Daoy (cell line): ENCODE measurements around the gene HECW1. TPM values are rescaled to one million over a fixed set of nuclear protein-coding genes. Genes with fewer than 3 reads are reported as not detected.
"Not testable (repeated sequence)": the region's sequence is repeated elsewhere in the genome, so short reads cannot be mapped to it uniquely, and the experiment has no call there.

Source experiments
- DNase-seq: peaks from one replicate; pipeline ENCODE4 v3.0.0-alpha.2; 2015; ENCODE audit warnings: low read depth
- total RNA-seq: library from RNA; depleted of rRNA; stranded (reverse); fragments of >200 nt; shearing (Covaris generic); gene quantifications from 2 replicates; pipeline ENCODE4 v1.2.3, GENCODE V29; 2014

Gene HECW1
- total RNA-seq, 1 experiment from 2014 or later = 16.3 TPM

GRCh38 chr7:43573832-43574231, 461.4 kb downstream of the HECW1 start:
- DNase-seq = not testable (repeated sequence)

GRCh38 chr7:43575506-43575905, 463.1 kb downstream of the HECW1 start:
- no peak for DNase-seq

- DNase-seq = no peak
Measured at GRCh38 chr7:43576241-43576640, 463.8 kb downstream of the HECW1 start.

GRCh38 chr7:43577485-43577951, 465.1 kb downstream of the HECW1 start:
- DNase-seq = no peak

DNA sequence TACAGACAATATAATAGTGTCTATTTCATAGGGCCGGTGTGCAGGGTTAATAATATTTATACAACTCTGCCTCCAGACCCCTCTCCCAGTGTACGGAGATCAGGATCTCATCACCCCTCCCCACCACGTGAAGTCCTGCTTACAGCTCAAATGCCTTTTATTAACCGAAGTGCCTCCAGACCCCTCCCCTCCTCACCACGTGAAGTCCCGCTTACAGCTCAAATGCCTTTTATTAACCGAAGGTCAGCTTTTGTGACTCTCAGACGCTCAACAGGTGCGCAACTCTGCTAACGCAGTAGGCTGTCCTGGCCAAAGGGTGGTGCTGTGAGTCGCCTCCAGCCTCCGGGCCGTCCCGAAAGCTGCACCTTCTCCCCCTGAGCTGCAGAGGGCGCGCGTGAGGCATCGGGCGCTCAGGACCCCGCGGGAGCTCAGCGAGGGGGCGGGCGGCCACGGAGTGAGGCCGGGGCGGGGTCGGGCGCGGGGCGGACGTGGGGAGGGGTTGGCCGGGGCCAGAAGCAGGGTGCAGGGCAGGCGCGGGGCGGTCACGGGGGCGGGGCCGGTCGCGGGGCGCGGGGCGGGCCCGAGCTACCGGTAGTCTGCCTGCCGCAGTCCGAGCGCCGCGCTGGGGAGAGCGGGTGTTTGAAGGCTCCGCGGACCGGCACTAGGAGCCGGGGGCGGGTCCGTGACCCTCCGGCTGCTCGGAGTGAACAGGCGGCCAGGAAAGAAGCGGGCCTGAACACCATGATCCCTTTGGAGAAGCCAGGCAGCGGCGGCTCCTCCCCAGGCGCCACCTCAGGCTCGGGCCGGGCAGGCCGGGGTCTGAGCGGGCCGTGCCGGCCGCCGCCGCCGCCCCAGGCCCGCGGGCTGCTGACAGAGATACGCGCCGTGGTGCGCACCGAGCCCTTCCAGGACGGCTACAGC, 470.3 kb downstream of the HECW1 start, which contains the start of gene STK17A:
STK17A (plus strand) TSS at position 606 of the 921 bp plus-strand sequence; CDS start at position 742, 136 bp downstream.
- DNase-seq = peak; percentile 100

DNA sequence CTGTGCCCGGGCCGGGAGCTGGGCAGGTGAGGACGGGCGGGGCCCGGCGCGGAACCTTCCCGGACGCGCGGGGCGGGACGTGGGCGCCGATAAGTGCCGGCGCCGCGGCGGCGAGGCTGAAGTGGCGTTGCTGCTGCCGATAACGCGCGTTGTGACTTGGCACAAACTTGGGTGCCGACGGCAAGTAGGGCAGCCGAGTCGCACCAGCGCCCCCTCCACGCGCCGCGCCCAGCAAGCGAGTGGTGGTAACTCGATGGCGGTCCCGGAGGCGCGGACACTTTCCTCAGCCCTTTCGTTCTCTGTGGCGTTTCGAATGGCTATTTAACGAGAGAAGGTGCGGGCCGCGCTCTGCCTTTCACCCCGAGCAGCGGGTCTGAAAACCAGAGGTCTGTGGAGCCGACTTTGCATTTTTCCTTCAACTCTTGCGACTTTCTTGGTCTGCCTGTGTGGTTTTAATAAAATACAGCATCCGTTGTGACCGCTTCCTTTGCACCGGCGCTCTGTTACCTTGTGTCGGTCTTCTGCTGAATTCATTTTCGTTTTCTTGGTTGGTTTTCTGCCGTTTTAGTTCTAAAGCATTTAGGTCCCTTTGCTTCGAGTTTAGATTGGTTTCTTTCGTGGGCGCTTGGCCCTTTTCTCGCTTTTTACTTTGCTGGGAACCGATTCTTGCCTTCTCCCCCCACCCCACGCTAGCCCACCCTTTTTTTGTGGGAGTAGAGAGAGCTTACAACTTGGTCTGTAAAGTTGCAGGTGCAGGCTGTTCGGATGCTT, 471.2 kb downstream of the HECW1 start:
- peak; percentile 90 for DNase-seq

GRCh38 chr7:43584195-43584586, 471.7 kb downstream of the HECW1 start:
- DNase-seq = peak; percentile 74

GRCh38 chr7:43584733-43585132, 472.3 kb downstream of the HECW1 start:
- DNase-seq = not testable (repeated sequence)

- DNase-seq = peak; percentile 61
Measured at GRCh38 chr7:43585562-43585961, 473.1 kb downstream of the HECW1 start.

- peak; percentile 29 for DNase-seq
Measured at GRCh38 chr7:43586251-43586900, 473.9 kb downstream of the HECW1 start.

DNA sequence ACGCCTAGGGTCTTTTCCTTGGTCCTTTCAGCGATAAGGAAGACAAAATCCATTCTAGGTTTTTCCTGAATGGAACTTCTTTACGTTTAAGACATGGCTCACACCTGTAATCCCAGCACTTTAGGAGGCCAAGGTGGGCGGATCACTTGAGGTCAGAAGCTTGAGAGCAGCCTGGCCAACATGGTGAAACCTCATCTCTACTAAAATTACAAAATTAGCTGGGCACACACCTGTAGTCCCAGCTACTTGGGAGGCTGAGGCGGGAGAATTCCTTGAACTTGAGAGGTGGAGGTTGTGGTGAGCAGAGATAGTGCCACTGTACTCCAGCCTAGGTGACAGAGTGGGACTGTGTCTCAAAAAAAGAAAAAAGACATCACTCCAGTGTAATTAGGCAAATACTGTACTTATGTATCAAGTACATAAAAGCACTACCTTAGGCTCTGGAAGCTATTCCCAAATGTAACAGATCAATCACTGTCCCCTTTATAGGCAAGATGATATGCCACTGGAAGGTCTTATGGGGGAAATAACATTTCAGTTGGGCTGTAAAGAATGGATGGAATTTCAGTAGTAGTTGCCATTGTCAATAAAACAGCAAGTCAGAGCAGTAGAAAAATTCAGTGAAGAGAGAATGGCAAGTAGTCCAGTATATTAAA, 476.2 kb downstream of the HECW1 start:
- no peak for DNase-seq

GRCh38 chr7:43589133-43589478, 476.7 kb downstream of the HECW1 start:
- DNase-seq = no peak

- DNase-seq = no peak
Measured at GRCh38 chr7:43589728-43590127, 477.3 kb downstream of the HECW1 start.

DNA sequence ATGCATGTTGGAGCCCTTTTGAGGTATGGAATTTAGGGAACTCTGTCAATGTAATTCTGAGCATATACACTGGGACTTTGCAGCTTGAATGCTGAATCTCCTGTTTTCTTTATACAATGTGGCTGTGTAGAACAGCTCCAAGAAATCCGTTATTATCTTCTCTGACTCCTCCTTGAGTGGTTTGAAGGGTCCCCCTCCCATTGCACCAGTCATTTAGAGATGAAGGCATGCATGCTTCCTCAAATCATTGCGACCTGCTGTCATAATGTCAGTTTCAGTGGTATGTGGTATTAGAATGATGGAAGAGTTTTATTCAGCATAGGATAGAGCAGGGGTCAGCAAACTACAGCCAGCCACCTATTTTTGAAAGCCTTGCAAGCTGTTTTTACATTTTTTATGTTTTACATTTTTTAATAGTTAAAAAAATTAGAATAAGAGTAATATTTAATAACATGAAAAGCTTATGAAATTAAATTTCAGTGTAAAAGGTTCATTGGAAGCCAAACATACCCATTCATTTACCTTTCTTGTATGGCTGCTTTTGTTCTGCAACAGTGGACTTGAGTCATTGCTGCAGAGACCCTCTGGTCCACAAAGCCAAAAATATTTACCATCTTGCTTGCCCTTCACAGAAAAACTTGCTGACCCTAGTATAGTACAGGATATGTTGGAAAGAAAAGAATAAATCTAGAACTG, 478.6 kb downstream of the HECW1 start:
- no peak for DNase-seq

- peak; percentile 57 for DNase-seq
Measured at GRCh38 chr7:43591558-43592180, 479.2 kb downstream of the HECW1 start.

GRCh38 chr7:43592326-43592725, 479.9 kb downstream of the HECW1 start:
- no peak for DNase-seq

DNA sequence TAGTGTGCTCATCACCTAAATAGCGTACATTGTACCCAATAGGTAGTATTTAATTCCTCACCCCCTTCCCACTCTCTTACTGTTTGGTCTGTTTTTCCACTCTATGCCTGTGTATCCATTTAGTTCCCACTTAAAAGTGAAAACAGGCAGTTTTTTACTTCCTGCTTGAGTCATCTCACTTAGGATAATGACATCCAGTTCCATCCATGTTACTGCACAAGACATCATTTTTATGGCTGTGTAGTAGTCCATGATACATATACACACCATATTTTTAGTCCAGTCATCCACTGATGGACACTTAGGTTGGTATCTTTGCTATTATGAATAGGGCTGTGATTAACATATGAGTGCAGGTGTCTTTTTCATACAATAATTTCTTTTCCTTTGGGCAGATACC, 480.6 kb downstream of the HECW1 start:
- DNase-seq = no peak

GRCh38 chr7:43594020-43594419, 481.6 kb downstream of the HECW1 start:
- DNase-seq = no peak

DNA sequence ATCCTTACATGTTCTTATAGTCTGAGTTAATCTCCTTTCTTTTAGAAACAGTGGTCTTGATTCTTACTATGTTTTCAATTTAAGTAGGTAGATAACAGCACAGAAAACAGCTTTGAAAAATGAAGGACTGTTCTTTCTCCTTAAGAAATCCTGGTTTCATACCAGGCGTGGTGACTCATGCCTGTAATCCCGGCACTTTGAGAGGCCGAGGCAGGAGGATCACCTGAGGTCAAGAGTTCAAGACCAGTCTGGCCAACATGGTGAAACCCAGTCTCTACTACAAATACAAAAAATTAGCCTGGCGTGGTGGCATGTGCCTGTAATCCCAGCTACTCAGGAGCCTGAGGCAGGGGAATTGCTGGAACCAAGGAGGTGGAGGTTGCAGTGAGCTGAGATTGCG, 484.0 kb downstream of the HECW1 start:
- DNase-seq = peak; percentile 32

DNA sequence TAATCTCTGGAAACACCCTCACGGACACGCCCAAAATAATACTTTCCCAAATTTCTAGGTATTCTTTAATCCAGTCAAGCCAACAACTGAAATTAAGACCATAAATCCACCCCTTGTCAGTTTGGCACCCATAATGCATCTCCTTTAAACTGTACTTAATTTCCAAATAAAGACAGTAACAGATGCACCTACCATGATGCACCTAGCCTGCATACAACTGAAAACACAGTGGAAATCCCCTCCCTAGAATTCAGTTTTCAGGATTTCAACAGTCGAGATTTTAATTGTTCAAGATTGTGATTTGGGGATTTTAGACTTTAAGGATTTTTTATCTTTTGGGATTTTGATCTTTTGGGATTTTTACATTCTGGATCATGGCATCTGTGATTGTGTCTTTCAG, 487.6 kb downstream of the HECW1 start:
- DNase-seq = no peak
